IgD-negative memory B cell (primary cell): ENCODE results near the gene SYK. TPM values are rescaled to one million over a fixed set of nuclear protein-coding genes. Genes with fewer than 3 reads are reported as not detected.

Experiments used
- H3K27ac Mint-ChIP-seq, 3 donors: one replicate each; pipeline ENCODE4 v1.8.0; 2020 to 2022; ENCODE audit warnings: mild to moderate bottlenecking in 3 of 3, mixed read lengths in 3 of 3, moderate library complexity in 1 of 3
- H3K27me3 Mint-ChIP-seq: one replicate; pipeline ENCODE4 v1.8.0; 2021; ENCODE audit warnings: mixed read lengths
- H3K36me3 Mint-ChIP-seq: one replicate; pipeline ENCODE4 v1.8.0; 2020; ENCODE audit warnings: mild to moderate bottlenecking, mixed read lengths
- H3K4me1 Mint-ChIP-seq, 3 donors: one replicate each; pipeline ENCODE4 v1.8.0; 2020 to 2022; ENCODE audit warnings: mixed read lengths in 3 of 3, mild to moderate bottlenecking in 1 of 3
- H3K4me3 Mint-ChIP-seq, 4 donors: one replicate each; pipeline ENCODE4 v1.8.0; 2020 to 2022; ENCODE audit warnings: mild to moderate bottlenecking in 4 of 4, mixed read lengths in 4 of 4, moderate library complexity in 3 of 4
- H3K9me3 Mint-ChIP-seq, 3 donors: one replicate each; pipeline ENCODE4 v1.8.0; 2020 to 2021; ENCODE audit warnings: mixed read lengths in 3 of 3, mild to moderate bottlenecking in 1 of 3
- polyA plus RNA-seq: library from polyadenylated mRNA; unstranded; fragments of 300-500 nt; fragmentation: Illumina TruSeq; gene quantifications from one replicate; pipeline ENCODE4 v1.2.3, GENCODE V29; 2021

Gene SYK
- polyA plus RNA-seq, 1 donor from 2014 or later, result 314 TPM

DNA sequence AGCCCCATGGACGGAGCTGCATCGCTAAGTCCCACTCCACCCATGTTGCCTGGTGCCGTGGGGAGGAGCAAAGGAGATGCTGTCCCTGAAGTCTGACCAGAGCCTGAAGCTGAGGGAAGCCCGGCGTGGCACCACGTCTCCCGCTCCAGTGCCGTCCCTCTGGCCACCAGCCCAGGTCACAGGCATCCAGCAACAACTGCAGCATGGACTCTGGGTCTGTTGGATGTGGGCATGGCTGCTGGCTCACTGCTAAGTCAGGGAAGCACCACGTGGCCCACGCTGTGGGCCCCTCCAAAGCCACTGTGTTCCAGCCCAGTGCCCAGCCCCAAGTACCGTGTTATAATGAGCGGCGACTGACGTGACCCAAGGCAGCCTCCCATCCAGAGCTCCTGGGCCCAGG, 112.6 kb downstream of the SYK start:
- Mint-ChIP-seq H3K4me3 (no peak overlapping the region), H3K27ac (no peak overlapping the region), H3K4me1 (peaks cover 10 to 30% (median 26%) of the 10 kb centered on the region in 3 donors), H3K27me3 (peaks cover 1% of the 10 kb centered on the region), H3K36me3 (no peaks in the 10 kb centered on the region), H3K9me3 (no peaks in the 10 kb centered on the region)

DNA sequence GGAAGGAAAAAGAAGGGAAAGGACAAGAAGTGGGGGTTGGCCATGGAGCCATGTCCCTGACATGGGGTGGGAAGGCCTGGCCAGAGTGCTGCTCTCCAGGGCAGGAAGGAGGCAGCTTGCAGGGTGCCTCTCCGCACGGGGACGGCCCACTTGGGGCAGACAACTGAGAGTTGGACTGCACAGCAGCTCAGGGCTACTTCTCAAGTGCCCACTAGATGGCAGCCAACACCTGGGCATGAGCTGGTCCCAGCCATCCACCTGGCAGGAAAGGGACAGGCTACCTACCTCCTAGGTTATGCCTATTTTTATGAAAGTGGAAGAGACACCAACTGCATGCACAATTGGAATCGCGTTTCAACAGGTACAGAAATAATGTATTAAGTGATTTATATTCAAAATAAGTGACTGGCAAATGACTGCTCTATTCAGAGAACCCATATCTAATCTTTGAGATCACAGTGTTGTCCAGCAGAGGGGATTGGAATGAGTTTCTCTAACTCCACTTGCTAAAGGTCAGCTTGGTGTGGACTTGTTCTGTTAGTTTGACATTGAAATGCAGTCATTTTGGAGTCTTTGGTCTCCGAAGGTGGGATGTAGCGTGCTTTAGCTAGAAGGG, 113.4 kb downstream of the SYK start:
- Mint-ChIP-seq H3K36me3 (no peaks in the 10 kb centered on the region), H3K9me3 (no peaks in the 10 kb centered on the region), H3K4me3 (no peak overlapping the region), H3K27ac (no peak overlapping the region), H3K4me1 (peaks cover 7 to 23% (median 20%) of the 10 kb centered on the region in 3 donors), H3K27me3 (peaks cover 1% of the 10 kb centered on the region)

- H3K9me3 Mint-ChIP-seq, result no peaks in the 10 kb centered on the region
- H3K4me3 Mint-ChIP-seq, result no peak overlapping the region
- no peak overlapping the region for H3K27ac Mint-ChIP-seq
- H3K36me3 Mint-ChIP-seq, result no peaks in the 10 kb centered on the region
- peaks cover 7 to 16% (median 13%) of the 10 kb centered on the region in 3 donors for H3K4me1 Mint-ChIP-seq
- peaks cover 1% of the 10 kb centered on the region for H3K27me3 Mint-ChIP-seq
These were observed 114.1 kb downstream of the SYK start for GRCh38 chr9:90915693-90916092.

GRCh38 chr9:90916147-90916734, 114.6 kb downstream of the SYK start:
- H3K36me3 Mint-ChIP-seq, result no peaks in the 10 kb centered on the region
- H3K4me1 Mint-ChIP-seq, result peaks cover 3 to 10% (median 9%) of the 10 kb centered on the region in 3 donors
- no peak overlapping the region for H3K4me3 Mint-ChIP-seq
- no peak overlapping the region for H3K27ac Mint-ChIP-seq
- peaks cover under 1% of the 10 kb centered on the region for H3K27me3 Mint-ChIP-seq
- H3K9me3 Mint-ChIP-seq, result no peaks in the 10 kb centered on the region

DNA sequence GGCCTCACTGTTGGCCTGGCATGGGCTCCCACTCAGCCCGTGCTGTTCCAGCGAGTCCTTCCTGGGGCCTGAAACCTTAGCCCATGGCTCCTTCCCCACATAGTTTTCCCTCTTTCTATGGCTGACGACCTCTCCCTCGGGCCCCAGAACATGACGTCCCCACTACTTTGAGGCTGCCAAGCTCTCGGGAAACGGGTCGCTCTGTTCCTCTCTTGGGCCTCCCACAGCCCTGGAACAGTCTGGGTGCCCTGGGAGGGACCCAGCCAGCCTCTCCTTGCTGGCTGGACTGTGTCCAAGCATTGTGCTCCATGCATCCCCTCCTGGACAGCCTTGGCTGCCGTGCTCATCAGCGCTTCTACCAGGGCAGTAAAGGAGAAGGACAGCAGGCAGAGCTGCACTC, 118.3 kb downstream of the SYK start:
- Mint-ChIP-seq H3K9me3 (no peaks in the 10 kb centered on the region), H3K4me3 (no peak overlapping the region), H3K4me1 (peaks cover 12 to 13% (median 13%) of the 10 kb centered on the region in 3 donors), H3K27me3 (peaks cover 8% of the 10 kb centered on the region), H3K36me3 (no peaks in the 10 kb centered on the region), H3K27ac (peak overlapping the region in 1 of 3 donors; percentile 0)

- H3K27me3 Mint-ChIP-seq, result peaks cover 9% of the 10 kb centered on the region
- peaks cover 11 to 12% (median 11%) of the 10 kb centered on the region in 3 donors for H3K4me1 Mint-ChIP-seq
- H3K27ac Mint-ChIP-seq, result no peak overlapping the region
- no peaks in the 10 kb centered on the region for H3K9me3 Mint-ChIP-seq
- H3K36me3 Mint-ChIP-seq, result no peaks in the 10 kb centered on the region
- H3K4me3 Mint-ChIP-seq, result no peak overlapping the region
These were observed 119.5 kb downstream of the SYK start for GRCh38 chr9:90921104-90921503.

DNA sequence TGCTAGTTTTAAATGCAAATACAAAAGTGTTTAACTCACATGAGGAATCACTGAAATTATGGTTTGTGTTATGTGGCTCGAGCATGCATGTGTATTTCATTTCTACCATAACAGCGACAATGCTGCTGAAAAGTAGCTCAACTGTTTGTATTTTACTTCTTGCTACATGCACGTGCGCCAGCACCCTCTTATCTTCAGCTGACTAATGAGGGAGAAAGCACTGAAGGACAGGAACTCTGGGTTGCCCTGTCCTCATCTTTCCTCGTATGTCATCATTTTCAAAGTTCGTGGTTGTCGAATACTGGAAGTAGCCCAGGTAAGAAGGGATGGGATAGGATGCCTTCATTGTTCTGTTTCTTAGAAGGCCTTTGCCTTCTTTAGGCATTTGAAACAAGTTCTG, 120.3 kb downstream of the SYK start:
- H3K9me3 Mint-ChIP-seq, result no peaks in the 10 kb centered on the region
- peaks cover 11 to 12% (median 11%) of the 10 kb centered on the region in 3 donors for H3K4me1 Mint-ChIP-seq
- H3K4me3 Mint-ChIP-seq, result no peak overlapping the region
- H3K36me3 Mint-ChIP-seq, result no peaks in the 10 kb centered on the region
- H3K27ac Mint-ChIP-seq, result no peak overlapping the region
- peaks cover 9% of the 10 kb centered on the region for H3K27me3 Mint-ChIP-seq

DNA sequence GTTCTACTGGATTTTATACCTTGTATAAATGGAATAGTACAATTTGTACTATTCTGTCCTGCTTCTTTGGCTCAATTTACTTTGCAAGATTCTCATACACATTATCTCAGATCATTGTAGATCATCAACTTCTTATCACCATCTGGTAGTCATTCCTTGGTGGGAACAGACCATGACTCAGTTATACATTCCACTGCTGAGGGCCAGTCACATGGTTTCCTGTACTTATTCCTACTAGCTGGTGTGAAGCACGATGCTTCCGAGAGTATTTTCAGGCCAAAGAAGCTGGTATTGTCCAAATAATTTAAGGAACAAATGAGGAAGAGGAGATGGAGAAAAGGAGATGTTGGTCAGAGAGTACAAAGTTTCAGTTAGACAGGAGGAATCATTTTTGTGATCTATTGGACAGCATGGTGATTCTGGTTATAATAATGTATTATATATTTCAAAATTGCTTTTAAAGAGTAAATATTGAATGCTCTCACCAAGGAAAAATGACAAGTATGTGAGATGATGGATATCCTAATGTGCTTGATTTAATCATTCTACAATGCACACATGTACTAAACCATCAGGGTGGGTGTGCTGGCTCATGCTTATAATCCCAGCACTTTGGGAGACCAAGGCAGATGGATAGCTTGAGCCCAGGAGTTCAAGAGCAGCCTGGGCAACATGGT, 124.1 kb downstream of the SYK start:
- peaks cover 11 to 12% (median 11%) of the 10 kb centered on the region in 3 donors for H3K4me1 Mint-ChIP-seq
- H3K36me3 Mint-ChIP-seq, result peaks cover under 1% of the 10 kb centered on the region
- H3K4me3 Mint-ChIP-seq, result no peak overlapping the region
- H3K27ac Mint-ChIP-seq, result no peak overlapping the region
- peaks cover 11% of the 10 kb centered on the region for H3K27me3 Mint-ChIP-seq
- no peaks in the 10 kb centered on the region for H3K9me3 Mint-ChIP-seq

DNA sequence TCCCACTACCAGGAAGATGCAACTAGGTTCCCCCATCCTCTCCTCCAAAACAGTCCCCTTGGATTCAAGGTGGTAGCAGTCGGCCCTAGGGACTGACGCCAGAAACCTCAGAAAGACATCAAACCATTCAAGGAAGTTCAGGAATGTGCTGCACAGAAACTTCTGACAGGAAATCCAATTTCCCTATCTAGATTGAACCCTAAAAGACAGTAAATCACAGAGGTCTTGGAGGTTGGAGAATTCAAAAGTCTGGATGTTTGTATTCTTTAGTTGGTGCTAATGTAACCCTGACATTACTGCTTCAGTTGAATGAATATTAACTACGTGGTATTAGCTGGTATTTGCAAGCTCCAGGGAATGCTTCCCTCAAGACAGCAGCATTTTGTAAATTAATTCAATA, 125.3 kb downstream of the SYK start:
- Mint-ChIP-seq H3K27ac (no peak overlapping the region), H3K9me3 (no peaks in the 10 kb centered on the region), H3K4me1 (peaks cover 11 to 12% (median 11%) of the 10 kb centered on the region in 3 donors), H3K4me3 (no peak overlapping the region), H3K27me3 (peaks cover 11% of the 10 kb centered on the region), H3K36me3 (peaks cover 3% of the 10 kb centered on the region)

GRCh38 chr9:90927496-90927895, 125.9 kb downstream of the SYK start:
- Mint-ChIP-seq H3K4me1 (peaks cover 11 to 12% (median 11%) of the 10 kb centered on the region in 3 donors), H3K9me3 (no peaks in the 10 kb centered on the region), H3K27ac (no peak overlapping the region), H3K27me3 (peaks cover 11% of the 10 kb centered on the region), H3K4me3 (no peak overlapping the region), H3K36me3 (peaks cover 3% of the 10 kb centered on the region)

- Mint-ChIP-seq H3K36me3 (peaks cover 3% of the 10 kb centered on the region), H3K27ac (no peak overlapping the region), H3K27me3 (peaks cover 5% of the 10 kb centered on the region), H3K4me3 (no peak overlapping the region), H3K9me3 (no peaks in the 10 kb centered on the region), H3K4me1 (no peaks in the 10 kb centered on the region)
These were observed 128.0 kb downstream of the SYK start for GRCh38 chr9:90929626-90930025.

DNA sequence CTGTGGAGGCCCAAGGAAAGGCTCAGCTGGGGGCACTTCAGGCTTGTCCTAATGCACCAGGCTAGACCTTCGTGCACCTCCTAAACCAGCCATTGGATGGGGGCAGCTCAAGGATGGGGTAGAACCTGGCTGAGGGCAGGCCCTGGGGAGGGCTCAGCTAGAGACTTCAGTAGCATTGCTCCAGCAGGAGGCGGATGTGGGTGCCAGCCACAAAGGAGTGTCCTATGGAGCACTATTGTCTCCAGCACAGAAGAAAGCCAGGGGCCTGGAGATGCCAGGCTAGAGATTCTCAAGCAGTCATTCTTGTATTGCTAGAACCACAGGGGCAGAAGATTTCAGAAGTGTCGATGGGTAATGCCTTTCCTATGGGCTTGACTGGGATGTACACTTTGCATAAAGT, 131.8 kb downstream of the SYK start:
- Mint-ChIP-seq H3K27ac (no peak overlapping the region), H3K27me3 (peaks cover 3% of the 10 kb centered on the region), H3K9me3 (no peaks in the 10 kb centered on the region), H3K36me3 (peaks cover 5% of the 10 kb centered on the region), H3K4me1 (peaks cover 0 to 1% (median 0%) of the 10 kb centered on the region in 3 donors), H3K4me3 (no peak overlapping the region)

DNA sequence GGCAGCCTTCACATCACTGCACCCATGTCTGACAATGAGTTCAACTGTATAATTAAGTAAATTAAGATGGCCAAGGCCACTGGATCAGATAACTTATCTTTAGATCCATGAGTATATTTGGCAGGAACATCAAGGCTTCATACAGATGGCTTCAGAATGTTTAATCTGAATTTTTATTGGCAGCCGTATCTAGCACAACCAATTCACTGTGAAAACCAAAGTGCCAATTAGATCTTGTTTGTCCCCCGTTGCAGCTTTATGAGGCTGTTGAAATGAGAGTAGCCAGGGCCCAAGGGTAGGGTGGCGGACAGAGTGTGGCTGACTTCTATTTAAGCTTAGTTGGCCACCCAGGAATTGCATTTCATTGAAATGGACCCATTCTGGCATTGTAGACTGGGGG, 137.7 kb downstream of the SYK start:
- Mint-ChIP-seq H3K27ac (no peak overlapping the region), H3K9me3 (peaks cover 0 to 5% (median 3%) of the 10 kb centered on the region in 3 donors), H3K4me3 (no peak overlapping the region), H3K27me3 (peaks cover 7% of the 10 kb centered on the region), H3K4me1 (peaks cover 0 to 3% (median 1%) of the 10 kb centered on the region in 3 donors), H3K36me3 (peaks cover 1% of the 10 kb centered on the region)

- Mint-ChIP-seq H3K27me3 (peaks cover 9% of the 10 kb centered on the region), H3K27ac (no peak overlapping the region), H3K36me3 (peaks cover 1% of the 10 kb centered on the region), H3K4me3 (no peak overlapping the region), H3K9me3 (peaks cover 0 to 5% (median 3%) of the 10 kb centered on the region in 3 donors), H3K4me1 (peaks cover 0 to 3% (median 0%) of the 10 kb centered on the region in 3 donors)
These were observed 138.7 kb downstream of the SYK start for GRCh38 chr9:90940280-90940679.

DNA sequence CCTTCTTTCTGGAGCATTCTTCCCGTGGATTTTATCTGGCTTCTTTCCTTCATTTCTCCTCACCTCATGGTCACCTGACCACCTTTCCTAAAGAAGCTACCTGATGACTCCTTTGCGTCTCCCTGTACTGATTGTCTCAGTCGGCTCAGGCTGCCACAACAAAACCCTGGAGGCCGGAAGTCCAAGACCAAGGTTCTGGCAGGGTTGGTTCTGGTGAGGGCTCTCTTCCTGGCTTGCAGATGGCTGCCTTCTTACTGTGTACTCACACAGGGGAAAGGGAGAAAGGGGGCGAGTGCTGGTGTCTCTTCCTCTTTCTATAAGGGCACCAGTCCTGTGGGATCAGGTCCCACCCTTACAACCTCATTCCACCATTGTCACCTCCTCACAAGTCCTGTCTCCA, 140.0 kb downstream of the SYK start:
- Mint-ChIP-seq H3K4me1 (peaks cover 0 to 3% (median 0%) of the 10 kb centered on the region in 3 donors), H3K36me3 (peaks cover 1% of the 10 kb centered on the region), H3K27ac (no peak overlapping the region), H3K9me3 (peaks cover 2 to 5% (median 3%) of the 10 kb centered on the region in 3 donors), H3K4me3 (no peak overlapping the region), H3K27me3 (peaks cover 12% of the 10 kb centered on the region)
